ENCODE data around the gene LRRN4. TPM values are rescaled to one million over a fixed set of nuclear protein-coding genes. Genes with fewer than 3 reads are reported as not detected.

Gene LRRN4
- total and polyA plus RNA-seq, 2 donors from 2014 or later = 1.6 to 89.3 TPM

- FAIRE-seq (no peak), DNase-seq (peak in 2 of 5 donors; percentile 54)
- Histone ChIP-seq H3K4me3 (ENCODE audit: low read length in 3 of 3) (peak overlapping the region in 2 of 3 donors; percentile 36 to 47), H3K9me3 (ENCODE audit: control insufficient read depth in 2 of 3, insufficient read depth in 1 of 3, low read length in 3 of 3) (no peaks in the 10 kb centered on the region), H3K27me3 (ENCODE audit: control insufficient read depth, insufficient read depth, low read length) (no peaks in the 10 kb centered on the region), H3K36me3 (ENCODE audit: control insufficient read depth in 2 of 3, insufficient read depth in 3 of 3, low read length in 3 of 3) (no peaks in the 10 kb centered on the region), H3K4me1 (ENCODE audit: control insufficient read depth in 2 of 3, insufficient read depth in 2 of 3, low read depth in 1 of 3, low read length in 3 of 3) (peaks cover 0 to 12% (median 0%) of the 10 kb centered on the region in 3 donors), H3K9ac (ENCODE audit: low read length in 3 of 3) (peak overlapping the region in 1 of 3 donors; percentile 14), H3K27ac (ENCODE audit: low read depth in 2 of 2, low read length in 2 of 2) (no peak overlapping the region)
- intact Hi-C loops (cut with DNase I) = no loop called here
- TF ChIP-seq CTCF (IDR thresholded peaks at IDR 0.05; ENCODE audit: borderline replicate concordance, extremely low read depth, insufficient read depth) = no peak
Observed at GRCh38 chr20:6051505-6051904, 2.4 kb downstream of the LRRN4 start.

DNA sequence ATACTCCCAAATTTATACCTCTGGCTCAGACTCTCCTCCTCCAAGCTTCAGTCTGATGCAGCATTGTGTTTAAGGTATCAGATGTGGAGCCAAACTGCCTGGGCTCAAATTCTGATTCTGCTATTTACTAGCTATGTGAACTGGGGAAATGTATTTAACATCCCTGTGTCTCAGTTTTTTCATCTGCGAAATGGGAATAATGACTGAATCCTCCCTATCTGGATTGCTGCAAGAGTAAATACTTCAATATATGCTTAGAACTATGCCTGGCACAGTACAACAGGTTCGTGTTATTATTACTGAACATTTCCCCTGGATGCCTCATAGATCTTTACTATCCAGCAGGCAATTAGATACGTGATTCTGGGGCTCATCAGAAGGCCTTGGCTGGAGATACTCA lies 5.5 kb downstream of the LRRN4 start:
- H3K9ac ChIP-seq (ENCODE audit: low read length in 3 of 3) = no peak overlapping the region
- no peaks in the 10 kb centered on the region for H3K27me3 ChIP-seq (ENCODE audit: control insufficient read depth, insufficient read depth, low read length)
- no peak overlapping the region for H3K4me3 ChIP-seq (ENCODE audit: low read length in 3 of 3)
- no peaks in the 10 kb centered on the region for H3K36me3 ChIP-seq (ENCODE audit: control insufficient read depth in 2 of 3, insufficient read depth in 3 of 3, low read length in 3 of 3)
- H3K4me1 ChIP-seq (ENCODE audit: control insufficient read depth in 2 of 3, insufficient read depth in 2 of 3, low read depth in 1 of 3, low read length in 3 of 3) = peaks cover 0 to 10% (median 0%) of the 10 kb centered on the region in 3 donors
- H3K9me3 ChIP-seq (ENCODE audit: control insufficient read depth in 2 of 3, insufficient read depth in 1 of 3, low read length in 3 of 3) = no peaks in the 10 kb centered on the region
- DNase-seq (no peak), FAIRE-seq (no peak)
- intact Hi-C loops (cut with DNase I) = no loop called here
- no peak for TF ChIP-seq CTCF (IDR thresholded peaks at IDR 0.05; ENCODE audit: borderline replicate concordance, extremely low read depth, insufficient read depth)
- no peak overlapping the region for H3K27ac ChIP-seq (ENCODE audit: low read depth in 2 of 2, low read length in 2 of 2)

- peaks cover 0 to 4% (median 0%) of the 10 kb centered on the region in 3 donors for H3K4me1 ChIP-seq (ENCODE audit: control insufficient read depth in 2 of 3, insufficient read depth in 2 of 3, low read depth in 1 of 3, low read length in 3 of 3)
- H3K9me3 ChIP-seq (ENCODE audit: control insufficient read depth in 2 of 3, insufficient read depth in 1 of 3, low read length in 3 of 3) = no peaks in the 10 kb centered on the region
- no peak overlapping the region for H3K9ac ChIP-seq (ENCODE audit: low read length in 3 of 3)
- H3K36me3 ChIP-seq (ENCODE audit: control insufficient read depth in 2 of 3, insufficient read depth in 3 of 3, low read length in 3 of 3) = peaks cover 0 to under 1% (median 0%) of the 10 kb centered on the region in 3 donors
- no peak overlapping the region for H3K4me3 ChIP-seq (ENCODE audit: low read length in 3 of 3)
- TF ChIP-seq CTCF (IDR thresholded peaks at IDR 0.05; ENCODE audit: borderline replicate concordance, extremely low read depth, insufficient read depth) = no peak
- no peak for FAIRE-seq
- intact Hi-C loops (cut with DNase I) = no loop called here
- no peak overlapping the region for H3K27ac ChIP-seq (ENCODE audit: low read depth in 2 of 2, low read length in 2 of 2)
- no peak for DNase-seq
- no peaks in the 10 kb centered on the region for H3K27me3 ChIP-seq (ENCODE audit: control insufficient read depth, insufficient read depth, low read length)
Observed at GRCh38 chr20:6046432-6046831, 7.4 kb downstream of the LRRN4 start.

GRCh38 chr20:6045566-6045965 lies 8.3 kb downstream of the LRRN4 start:
- H3K27ac ChIP-seq (ENCODE audit: low read depth in 2 of 2, low read length in 2 of 2) = no peak overlapping the region
- intact Hi-C loops (cut with DNase I) = no loop called here
- FAIRE-seq = no peak
- H3K4me3 ChIP-seq (ENCODE audit: low read length in 3 of 3) = no peak overlapping the region
- no peaks in the 10 kb centered on the region for H3K27me3 ChIP-seq (ENCODE audit: control insufficient read depth, insufficient read depth, low read length)
- peaks cover 0 to 6% (median 0%) of the 10 kb centered on the region in 3 donors for H3K36me3 ChIP-seq (ENCODE audit: control insufficient read depth in 2 of 3, insufficient read depth in 3 of 3, low read length in 3 of 3)
- no peak for TF ChIP-seq CTCF (IDR thresholded peaks at IDR 0.05; ENCODE audit: borderline replicate concordance, extremely low read depth, insufficient read depth)
- no peak overlapping the region for H3K9ac ChIP-seq (ENCODE audit: low read length in 3 of 3)
- no peaks in the 10 kb centered on the region for H3K4me1 ChIP-seq (ENCODE audit: control insufficient read depth in 2 of 3, insufficient read depth in 2 of 3, low read depth in 1 of 3, low read length in 3 of 3)
- no peaks in the 10 kb centered on the region for H3K9me3 ChIP-seq (ENCODE audit: control insufficient read depth in 2 of 3, insufficient read depth in 1 of 3, low read length in 3 of 3)
- no peak for DNase-seq

Measured in kidney (tissue), 14 donors.